Parathyroid adenoma (tissue), 2 donors: ENCODE results near the gene VSIG2.

Source experiments
- H2AFZ ChIP-seq: fragments of 300-600 bp; sonication (generic); one replicate; pipeline ENCODE4 v1.7.0; 2017; ENCODE audit warnings: antibody characterized with exemption, mild to moderate bottlenecking
- H3K27ac ChIP-seq: fragments of 300-600 bp; sonication (generic); one replicate; pipeline ENCODE4 v1.7.0; 2017
- H3K27me3 ChIP-seq: fragments of 300-600 bp; sonication (generic); one replicate; pipeline ENCODE4 v1.7.0; 2017; ENCODE audit warnings: low read length; ENCODE audit not compliant: control insufficient read depth, insufficient read depth
- H3K36me3 ChIP-seq: fragments of 300-600 bp; sonication (generic); one replicate; pipeline ENCODE4 v1.7.0; 2017; ENCODE audit warnings: low read length; ENCODE audit not compliant: control insufficient read depth, insufficient read depth
- H3K4me1 ChIP-seq: fragments of 300-600 bp; sonication (generic); one replicate; pipeline ENCODE4 v1.7.0; 2017; ENCODE audit warnings: control low read depth
- H3K4me2 ChIP-seq: fragments of 300-600 bp; sonication (generic); one replicate; pipeline ENCODE4 v1.7.0; 2017; ENCODE audit warnings: low read length
- H3K4me3 ChIP-seq: fragments of 300-600 bp; sonication (generic); one replicate; pipeline ENCODE4 v1.7.0; 2017; ENCODE audit warnings: low read depth, low read length
- H3K79me2 ChIP-seq: fragments of 300-600 bp; sonication (generic); one replicate; pipeline ENCODE4 v1.7.0; 2017; ENCODE audit warnings: control low read depth
- H3K9ac ChIP-seq: fragments of 300-600 bp; sonication (generic); one replicate; pipeline ENCODE4 v1.7.0; 2017; ENCODE audit warnings: mild to moderate bottlenecking
- H3K9me3 ChIP-seq: fragments of 300-600 bp; sonication (generic); one replicate; pipeline ENCODE4 v1.7.0; 2017; ENCODE audit warnings: low read length; ENCODE audit not compliant: control insufficient read depth
- CTCF ChIP-seq: fragments of 300-600 bp; sonication (generic); IDR thresholded peaks from one replicate; pipeline ENCODE4 v1.7.0; 2017; ENCODE audit warnings: antibody characterized with exemption, mild to moderate bottlenecking
- donor health status: primary hyperparathyroidism.

Gene VSIG2

GRCh38 chr11:124760806-124761205 lies 8.8 kb upstream of the VSIG2 start:
- no peak overlapping the region for H2AFZ ChIP-seq
- no peak for TF ChIP-seq CTCF
- H3K4me1 ChIP-seq, result peaks cover 6% of the 10 kb centered on the region
- H3K79me2 ChIP-seq, result no peaks in the 10 kb centered on the region
- H3K27ac ChIP-seq, result peak overlapping the region; percentile 77
- H3K4me2 ChIP-seq, result peak overlapping the region; percentile 55
- H3K9me3 ChIP-seq, result no peaks in the 10 kb centered on the region
- H3K27me3 ChIP-seq, result no peaks in the 10 kb centered on the region
- H3K4me3 ChIP-seq, result peak overlapping the region; percentile 57
- no peaks in the 10 kb centered on the region for H3K36me3 ChIP-seq
- no peak overlapping the region for H3K9ac ChIP-seq

- Histone ChIP-seq H3K36me3 (no peaks in the 10 kb centered on the region), H3K4me3 (peak overlapping the region; percentile 57), H3K79me2 (no peaks in the 10 kb centered on the region), H3K4me1 (peaks cover 6% of the 10 kb centered on the region), H3K4me2 (peak overlapping the region; percentile 55), H3K27me3 (no peaks in the 10 kb centered on the region), H3K27ac (peak overlapping the region; percentile 77), H3K9ac (no peak overlapping the region), H3K9me3 (no peaks in the 10 kb centered on the region), H2AFZ (no peak overlapping the region)
- TF ChIP-seq CTCF, result no peak
Measured at GRCh38 chr11:124760205-124760652, 8.2 kb upstream of the VSIG2 start.

GRCh38 chr11:124759266-124760204 lies 7.5 kb upstream of the VSIG2 start:
- no peak for TF ChIP-seq CTCF
- Histone ChIP-seq H3K4me3 (peak overlapping the region; percentile 57), H3K27ac (peak overlapping the region; percentile 77), H2AFZ (no peak overlapping the region), H3K4me2 (no peak overlapping the region), H3K36me3 (no peaks in the 10 kb centered on the region), H3K4me1 (peaks cover 6% of the 10 kb centered on the region), H3K79me2 (no peaks in the 10 kb centered on the region), H3K9ac (no peak overlapping the region), H3K9me3 (no peaks in the 10 kb centered on the region), H3K27me3 (no peaks in the 10 kb centered on the region)

GRCh38 chr11:124758355-124759265 lies 6.6 kb upstream of the VSIG2 start:
- Histone ChIP-seq H3K27ac (peak overlapping the region; percentile 54), H3K4me3 (no peak overlapping the region), H3K9ac (no peak overlapping the region), H3K36me3 (no peaks in the 10 kb centered on the region), H2AFZ (peak overlapping the region; percentile 50), H3K79me2 (no peaks in the 10 kb centered on the region), H3K27me3 (no peaks in the 10 kb centered on the region), H3K4me1 (peaks cover under 1% of the 10 kb centered on the region), H3K9me3 (no peaks in the 10 kb centered on the region), H3K4me2 (peak overlapping the region; percentile 30)
- TF ChIP-seq CTCF, result peak; percentile 61
